Stimulated activated CD4-positive, alpha-beta T cell treated with anti-CD3 and anti-CD28 coated beads, Interleukin-2, amount 100 ng/mL, for 24 hours (primary cell): ENCODE data around the gene PHB1.
A peak's percentile ranks its signal among the peaks of the same experiment; 100 is the strongest.
"Not testable (repeated sequence)": the region's sequence is repeated elsewhere in the genome, so short reads cannot be mapped to it uniquely, and the experiment has no call there.

Experiments
- DNase-seq, 2 donors: peaks; one replicate each; pipeline ENCODE4 v3.0.0-alpha.2; 2020

The PHB1 gene

DNA sequence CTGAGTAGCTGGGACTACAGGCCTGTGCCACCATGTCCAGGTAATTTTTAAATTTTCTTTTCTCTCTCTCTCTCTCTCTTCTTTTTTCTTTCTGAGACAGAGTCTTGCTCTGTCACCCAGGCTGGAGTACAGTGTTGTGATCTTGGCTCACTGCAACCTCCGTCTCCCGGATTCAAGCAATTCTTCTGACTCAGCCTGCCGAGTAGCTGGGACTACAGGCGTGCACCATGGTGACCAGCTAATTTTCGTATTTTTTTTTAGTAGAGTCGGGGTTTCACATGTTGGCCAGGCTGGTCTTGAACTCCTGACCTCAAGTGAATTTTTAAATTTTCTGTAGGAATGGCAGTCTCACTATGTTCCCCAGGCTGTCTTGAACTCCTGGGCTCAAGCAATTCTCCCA, 41.6 kb downstream of the PHB1 start:
- no peak for DNase-seq

DNA sequence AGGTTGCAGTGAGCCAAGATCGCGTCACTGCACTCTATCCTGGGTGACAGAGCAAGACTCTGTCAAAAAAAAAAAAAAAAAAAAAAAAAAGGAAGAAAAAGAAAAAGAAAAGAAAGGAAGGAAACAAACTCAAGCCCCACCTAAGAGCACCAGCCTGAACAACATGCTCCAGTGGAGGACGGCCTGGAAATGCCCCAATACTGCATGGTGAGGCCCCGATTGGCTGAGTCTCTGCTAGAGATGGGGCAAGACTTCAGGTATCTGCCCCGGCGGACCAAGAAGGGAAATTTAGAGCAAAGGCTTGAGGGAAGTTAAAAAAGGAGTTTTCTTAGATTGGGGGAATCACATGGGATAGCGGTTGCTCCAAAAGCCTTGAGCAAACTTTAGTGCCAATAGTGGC, 42.3 kb downstream of the PHB1 start:
- DNase-seq = no peak

DNA sequence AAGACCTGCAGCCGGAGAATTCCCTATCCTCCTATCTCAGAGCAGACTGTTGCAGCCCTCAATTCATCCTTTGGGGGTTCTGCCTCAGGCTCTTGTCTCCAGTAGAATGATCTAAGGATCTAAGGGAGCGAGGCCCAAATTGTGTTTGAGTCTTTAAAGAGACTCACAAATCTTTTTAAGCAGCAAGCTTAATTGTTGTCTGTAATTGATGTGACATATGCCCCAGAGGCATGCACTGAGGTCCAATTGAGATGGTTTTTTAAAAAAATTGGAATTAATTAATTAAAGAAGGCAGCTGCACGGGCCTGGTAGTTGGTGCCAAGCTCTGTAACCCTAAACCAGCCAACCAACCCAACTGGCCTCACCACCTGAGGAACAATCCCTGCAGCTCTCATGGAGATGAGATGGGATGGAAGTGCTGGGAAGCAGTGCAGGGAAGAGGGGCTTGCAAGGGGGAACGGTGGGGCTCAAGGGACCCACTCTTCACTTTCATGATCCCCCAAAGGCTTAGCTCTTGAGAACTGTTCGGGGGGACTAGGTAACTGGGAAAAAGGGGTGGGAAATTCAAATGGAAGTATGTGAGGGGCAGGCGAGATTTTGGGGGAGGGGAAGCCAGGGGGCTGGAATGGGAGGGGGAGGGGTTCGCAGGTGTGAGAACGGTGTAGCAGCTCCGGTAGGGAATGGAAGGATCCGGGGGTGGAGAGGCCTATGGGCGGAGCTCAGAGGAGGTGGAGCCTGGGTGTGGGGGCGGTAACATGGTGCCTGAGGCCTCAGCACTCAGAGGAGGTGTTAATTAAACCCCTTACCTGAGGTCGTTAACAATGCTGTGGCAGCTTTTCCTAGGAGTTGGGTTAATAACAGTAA, 43.5 kb downstream of the PHB1 start:
- DNase-seq = no peak

DNA sequence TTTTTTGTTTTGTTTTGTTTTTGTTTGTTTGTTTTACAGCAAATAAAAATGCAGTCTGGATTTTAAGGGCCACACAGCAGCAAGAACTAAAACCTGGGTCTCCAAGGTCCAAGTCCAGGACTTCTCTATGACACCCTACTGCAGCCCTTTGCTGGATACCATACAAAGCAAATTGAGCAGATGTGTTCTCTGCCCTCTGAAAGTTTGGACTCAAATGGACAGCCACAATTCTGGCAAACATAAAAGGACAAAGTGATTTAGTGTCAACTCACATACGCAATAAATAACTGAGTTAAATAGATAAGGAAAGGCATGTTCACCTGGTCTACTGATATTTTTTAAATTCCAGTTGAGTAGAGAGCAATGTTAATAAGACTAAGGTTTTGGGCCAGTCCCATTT, 44.9 kb downstream of the PHB1 start:
- DNase-seq = no peak

GRCh38 chr17:49369089-49369488, 45.6 kb downstream of the PHB1 start:
- DNase-seq = no peak

- peak in 1 of 2 donors; percentile 34 for DNase-seq
Observed at GRCh38 chr17:49365667-49366066, 49.0 kb downstream of the PHB1 start.

DNA sequence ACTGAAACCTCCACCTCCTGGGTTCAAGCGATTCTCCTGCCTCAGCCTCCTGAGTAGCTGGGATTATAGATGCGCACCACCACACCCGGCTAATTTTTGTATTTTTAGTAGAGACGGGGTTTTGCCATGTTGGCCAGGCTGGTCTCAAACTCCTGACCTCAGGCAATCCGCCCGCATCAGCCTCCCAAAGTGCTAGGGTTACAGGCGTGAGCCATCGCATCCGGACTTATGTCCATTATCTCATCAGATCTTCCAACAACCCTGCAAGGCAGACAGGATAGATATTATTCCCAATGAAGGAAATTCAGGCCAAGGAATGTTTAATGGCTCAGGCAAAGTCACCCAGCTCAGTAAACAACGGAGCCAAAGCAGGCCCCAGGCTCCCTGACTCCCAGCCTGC, 49.6 kb downstream of the PHB1 start:
- DNase-seq = not testable (repeated sequence)

DNA sequence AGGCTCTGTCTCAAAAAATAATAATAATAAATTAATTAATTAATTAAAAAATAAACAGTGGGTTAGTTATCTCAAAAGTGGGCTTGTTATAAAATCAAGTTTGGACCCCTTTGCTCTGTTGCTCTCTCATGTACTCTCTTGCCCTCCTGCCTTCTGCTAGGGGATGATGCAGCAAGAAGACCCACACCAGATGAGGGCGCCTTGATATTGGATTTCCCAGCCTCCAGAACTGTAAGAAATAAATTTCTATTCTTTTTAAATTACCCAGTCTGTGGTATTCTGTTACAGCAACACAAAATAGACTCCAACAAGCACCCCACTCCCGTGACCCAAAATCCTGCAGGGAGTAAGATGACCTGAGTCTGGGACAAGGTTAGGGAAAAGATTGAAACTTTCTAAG, 50.6 kb downstream of the PHB1 start:
- no peak for DNase-seq

- no peak for DNase-seq
Observed at GRCh38 chr17:49363251-49363650, 51.4 kb downstream of the PHB1 start.

GRCh38 chr17:49362723-49363117, 52.0 kb downstream of the PHB1 start:
- no peak for DNase-seq

GRCh38 chr17:49361902-49362722, 52.6 kb downstream of the PHB1 start, which contains the start of gene ZNF652:
TSS of gene ZNF652 (minus strand) at chr17:49362250. CDS start at chr17:49317725, 44,525 bp downstream.
- DNase-seq = peak; percentile 85 to 90

GRCh38 chr17:49361129-49361901, 53.4 kb downstream of the PHB1 start:
- peak; percentile 63 to 74 for DNase-seq

- DNase-seq = peak in 1 of 2 donors; percentile 37
Observed at GRCh38 chr17:49360796-49361128, 53.9 kb downstream of the PHB1 start.

- DNase-seq = no peak
Observed at GRCh38 chr17:49359990-49360795, 54.5 kb downstream of the PHB1 start.

DNA sequence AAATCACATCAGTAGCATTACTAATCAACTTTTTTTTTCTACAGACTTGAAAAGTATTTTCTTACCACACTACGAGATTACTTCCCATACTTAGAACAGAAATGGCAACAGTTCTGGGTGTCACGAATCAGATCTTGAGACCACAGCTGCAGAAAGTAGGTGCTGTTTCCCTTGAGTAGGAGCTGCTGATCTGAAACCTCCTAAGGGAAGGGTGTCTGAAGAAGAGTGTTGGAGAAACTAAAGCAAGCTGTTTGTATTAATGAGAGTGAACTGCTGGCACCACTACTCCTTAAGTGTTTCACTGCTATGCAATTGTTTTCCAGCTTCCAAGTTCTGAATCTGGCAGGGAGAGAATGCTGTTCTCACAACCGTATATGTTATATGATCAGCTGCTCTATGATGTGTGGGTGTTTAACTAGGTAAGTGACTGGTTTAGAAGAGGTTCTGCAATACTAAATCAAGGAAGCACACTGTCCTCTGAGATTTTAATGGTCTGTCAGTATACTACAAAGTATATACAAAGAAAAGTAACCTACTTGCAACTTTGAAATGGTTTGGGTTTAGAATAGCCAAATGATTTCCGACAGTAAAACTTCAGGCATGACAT, 55.9 kb downstream of the PHB1 start:
- no peak for DNase-seq

DNA sequence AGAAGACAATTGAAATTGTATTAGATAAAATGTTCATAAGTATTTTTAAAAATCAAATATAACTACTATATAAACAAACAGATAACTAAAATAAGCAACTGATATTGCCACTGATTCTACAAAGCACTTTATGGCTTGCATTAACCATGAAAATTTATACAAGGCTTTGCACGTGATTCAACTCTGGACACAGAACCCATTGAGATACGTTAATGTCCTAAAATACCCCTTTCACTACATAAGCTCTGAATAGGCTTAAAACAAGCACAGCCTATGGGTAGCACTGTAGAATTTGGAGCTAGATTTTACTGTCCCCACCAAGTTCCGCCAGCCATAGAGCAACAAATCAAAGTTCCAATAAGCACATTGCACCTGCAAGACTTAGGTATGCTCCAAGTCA, 57.2 kb downstream of the PHB1 start:
- DNase-seq = no peak

DNA sequence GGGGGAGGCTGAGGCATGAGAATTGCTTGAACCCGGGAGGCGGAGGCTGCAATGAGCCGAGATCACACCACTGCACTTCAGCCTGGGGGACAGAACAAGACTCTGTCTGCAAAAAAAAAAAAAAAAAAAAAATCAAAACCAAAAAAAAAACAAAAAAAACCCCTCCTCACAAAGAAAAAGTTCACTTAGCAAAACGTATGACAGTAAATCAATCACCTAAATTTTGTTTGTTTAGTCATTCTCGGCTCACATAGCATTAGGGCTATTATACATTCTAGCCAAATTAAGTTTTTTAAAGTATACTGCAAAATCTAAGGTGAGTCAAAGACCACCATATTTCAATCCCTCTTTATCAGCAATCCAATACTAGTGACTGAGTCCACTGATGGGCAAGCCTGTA, 58.4 kb downstream of the PHB1 start:
- DNase-seq = no peak
